A549 (cell line): Measurements from ENCODE around the gene PRR20E. TPM values are rescaled to one million over a fixed set of nuclear protein-coding genes. Genes with fewer than 3 reads are reported as not detected.

Source experiments
- ATAC-seq, 2 experiments: fragments of 200-7000 bp in 1 of 2; fragments of >200 bp in 1 of 2; cut with Nextera tagmentation in 1 of 2; cut with Tn5 transposase in 1 of 2; 3 replicates each; pipeline versions ENCODE4 v1.8.0 to v1.9.1; 2018 to 2020; ENCODE audit warnings: mild to moderate bottlenecking in 1 of 2, moderate library complexity in 1 of 2
- CTCF ChIA-PET: fragments of 300-600 bp; sonication (Branson Sonifier 250); formaldehyde crosslinking; extraction: SDS; loops from one replicate; lab custom pipeline; 2021; ENCODE audit warnings: antibody characterized with exemption, inconsistent platforms; lab: Yijun Ruan, JAX
- POLR2A ChIA-PET: fragments of 350-600 bp; formaldehyde crosslinking; extraction: SDS; loops from one replicate; lab custom pipeline; 2021; ENCODE audit warnings: antibody characterized with exemption, inconsistent platforms; lab: Yijun Ruan, JAX
- DNase-seq, 2 experiments: peaks; one replicate each; pipeline versions ENCODE4 v3.0.0 to v3.0.0-alpha.2; 2011 to 2016; ENCODE audit warnings: low read depth in 1 of 2, low spot score in 1 of 2
- FAIRE-seq: peaks from 2 replicates; lab custom pipeline; 2011; peaks lifted over from hg19 to GRCh38; lab: Jason Lieb, UNC
- H3K27ac ChIP-seq, 2 experiments: fragments of >200 bp; sonication (Bioruptor Twin); formaldehyde crosslinking; 3 replicates each; pipeline ENCODE4 v1.5.1; 2016 to 2017
- H3K4me1 ChIP-seq: fragments of >200 bp; sonication (Bioruptor Twin); formaldehyde crosslinking; 3 replicates; pipeline ENCODE4 v1.6.1; 2016
- H3K4me2 ChIP-seq: fragments of >200 bp; sonication (Bioruptor Twin); formaldehyde crosslinking; 3 replicates; pipeline ENCODE4 v1.6.1; 2016
- H3K4me3 ChIP-seq: fragments of >200 bp; sonication (Bioruptor Twin); formaldehyde crosslinking; 3 replicates; pipeline ENCODE4 v1.5.1; 2016
- H3K9me3 ChIP-seq: fragments of >200 bp; sonication (Bioruptor Twin); formaldehyde crosslinking; 3 replicates; pipeline ENCODE4 v1.6.1; 2016
- ATOH8 ChIP-seq: fragments of 250-450 bp; sonication (Bioruptor Pico); IDR thresholded peaks from 2 replicates; pipeline ENCODE4 v1.5.0; 2020; ENCODE audit warnings: low read depth, mild to moderate bottlenecking, moderate library complexity
- BCL3 ChIP-seq: fragments of >200 bp; sonication (Bioruptor Twin); formaldehyde crosslinking; IDR thresholded peaks from 3 replicates; pipeline ENCODE4 v1.6.1; 2016
- CBX2 ChIP-seq: fragments of 200-600 bp; sonication (generic); IDR thresholded peaks from 2 replicates; pipeline ENCODE4 v1.6.1; 2016; ENCODE audit warnings: low read depth, mild to moderate bottlenecking, borderline replicate concordance
- CBX8 ChIP-seq: fragments of 200-600 bp; sonication (generic); IDR thresholded peaks from 2 replicates; pipeline ENCODE4 v1.6.1; 2016
- EHF ChIP-seq: fragments of 250-450 bp; sonication (Bioruptor Pico); IDR thresholded peaks from 2 replicates; pipeline ENCODE4 v1.5.0; 2020; ENCODE audit warnings: mild to moderate bottlenecking
- ESRRA ChIP-seq: fragments of 150-350 bp; IDR thresholded peaks from 2 replicates; pipeline ENCODE4 v1.6.1; 2014; ENCODE audit warnings: mild to moderate bottlenecking, low read length, borderline replicate concordance
- FOSL2 ChIP-seq, 2 experiments: fragments of 450-650 bp in 1 of 2; fragments of >200 bp in 1 of 2; sonication (Bioruptor Twin) in 1 of 2; formaldehyde crosslinking; IDR thresholded peaks; 2 replicates each; pipeline versions ENCODE4 v1.5.0 to v1.6.1; 2016 to 2020; ENCODE audit warnings: mild to moderate bottlenecking in 1 of 2, moderate library complexity in 1 of 2
- HDAC2 ChIP-seq: fragments of 200-600 bp; sonication (generic); IDR thresholded peaks from 2 replicates; pipeline ENCODE4 v1.6.1; 2016
- HEYL ChIP-seq: fragments of 250-450 bp; sonication (Bioruptor Pico); IDR thresholded peaks from 2 replicates; pipeline ENCODE4 v1.8.0; 2021; ENCODE audit warnings: mild to moderate bottlenecking, moderate library complexity
- HOXA7 ChIP-seq: fragments of 250-450 bp; sonication (Bioruptor Pico); IDR thresholded peaks from 2 replicates; pipeline ENCODE4 v1.5.0; 2020; ENCODE audit warnings: mild to moderate bottlenecking, moderate library complexity
- JUNB ChIP-seq: fragments of >200 bp; sonication (Bioruptor Twin); formaldehyde crosslinking; IDR thresholded peaks from 2 replicates; pipeline ENCODE4 v1.6.1; 2016
- MAFK ChIP-seq: fragments of 450-650 bp; IDR thresholded peaks from 2 replicates; pipeline ENCODE4 v1.6.1; 2014; ENCODE audit not compliant: partially characterized antibody
- NFE2L2 ChIP-seq: fragments of 150-350 bp; conservative IDR thresholded peaks from 2 replicates; pipeline ENCODE4 v1.6.1; 2014; ENCODE audit warnings: low read length
- NPAS2 ChIP-seq: fragments of 250-450 bp; sonication (Bioruptor Pico); IDR thresholded peaks from 2 replicates; pipeline ENCODE4 v1.8.0; 2022; ENCODE audit warnings: mild to moderate bottlenecking, moderate library complexity, borderline replicate concordance
- POLR2A ChIP-seq: IDR thresholded peaks from 2 replicates; pipeline ENCODE4 v1.6.1; 2012; ENCODE audit warnings: mild to moderate bottlenecking, low read length
- RARB ChIP-seq: fragments of 250-450 bp; sonication (Bioruptor Pico); IDR thresholded peaks from 2 replicates; pipeline ENCODE4 v1.8.0; 2021; ENCODE audit warnings: mild to moderate bottlenecking, moderate library complexity
- RCOR1 ChIP-seq: fragments of 150-350 bp; IDR thresholded peaks from 2 replicates; pipeline ENCODE4 v1.6.1; 2014; ENCODE audit warnings: antibody characterized with exemption, low read length, low read depth
- SREBF2 ChIP-seq: fragments of 450-650 bp; IDR thresholded peaks from 2 replicates; pipeline ENCODE4 v1.6.1; 2014; ENCODE audit warnings: mild to moderate bottlenecking, moderate library complexity
- ZFP36 ChIP-seq: fragments of 450-650 bp; IDR thresholded peaks from 2 replicates; pipeline ENCODE4 v1.6.1; 2014; ENCODE audit warnings: borderline replicate concordance; ENCODE audit not compliant: partially characterized antibody
- ZNF302 ChIP-seq: fragments of 250-450 bp; sonication (Bioruptor Pico); IDR thresholded peaks from 2 replicates; pipeline ENCODE4 v1.9.0; 2021; ENCODE audit warnings: inconsistent platforms, mild to moderate bottlenecking, moderate library complexity
- WGBS: methylation state at CpG from one replicate; pipeline ENCODE4 v1.1.6; 2017; ENCODE audit errors: missing lambda C conversion rate; 5-methylcytosine and 5-hydroxymethylcytosine counted together
- polyA plus RNA-seq, 4 experiments: library from polyadenylated mRNA; depleted of rRNA in 3 of 4; stranded (reverse); fragments of >200 nt; fragmentation: RNase III in 1 of 4; extraction: RNeasy Plus Mini Kit Qiagen cat#74134 plus additional on column Dnase treatment in 1 of 4; gene quantifications; 2 replicates in 3 of 4; 3 replicates in 1 of 4; pipeline ENCODE4 v1.2.3, GENCODE V29; 2011 to 2017
- small RNA-seq, 6 experiments: library from RNA; depleted of rRNA; stranded (forward); fragments of <200 nt; gene quantifications; one replicate each; pipeline ENCODE3, GENCODE V24; 2012

The PRR20E gene
- polyA plus RNA-seq, 2 of the 4 experiments (the other 2 are of a cell fraction): not detected

- TF ChIP-seq NPAS2: no peak
These were observed 24.7 kb downstream of the PRR20E start (continued) for GRCh38 chr13:57191667-57192066.

DNA sequence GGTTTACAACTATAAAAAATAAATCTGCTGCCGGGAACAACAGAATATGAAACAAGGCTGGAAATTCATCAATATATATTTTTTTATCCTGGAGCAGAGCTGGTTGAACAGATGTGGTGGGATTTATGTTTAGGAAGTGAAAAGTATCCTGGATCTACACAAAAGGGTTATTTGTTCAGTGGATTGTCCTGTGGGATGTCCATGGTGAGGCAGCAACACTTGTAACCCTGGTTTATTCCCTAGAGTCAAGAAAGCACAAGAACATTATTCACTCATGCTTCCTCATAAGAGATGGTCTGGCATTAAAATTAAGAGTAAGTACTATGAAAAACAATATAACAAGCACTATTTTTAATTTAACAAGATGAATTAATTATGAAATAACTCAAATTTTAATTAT is 46.0 kb downstream of the PRR20E start:
- TF ChIP-seq MAFK: no peak
- TF ChIP-seq POLR2A: no peak
- no peak for TF ChIP-seq EHF
- TF ChIP-seq ZNF302 (CRISPR knock-in tag): no peak
- TF ChIP-seq ZFP36: no peak
- TF ChIP-seq RARB: no peak
- TF ChIP-seq BCL3: no peak
- TF ChIP-seq SREBF2: no peak
- no peak for TF ChIP-seq NFE2L2
- no peak for TF ChIP-seq FOSL2 (IDR thresholded peaks at IDR 0.05)
- TF ChIP-seq FOSL2 (CRISPR knock-in tag; IDR thresholded peaks at IDR 0.05): no peak
- no peak for TF ChIP-seq RCOR1
- TF ChIP-seq ESRRA: no peak
- no peak for TF ChIP-seq ATOH8 (CRISPR knock-in tag)
- TF ChIP-seq HDAC2: no peak
- TF ChIP-seq HOXA7: no peak
- no peak for TF ChIP-seq JUNB
- TF ChIP-seq CBX8: no peak
- no peak for TF ChIP-seq CBX2
- TF ChIP-seq HEYL (CRISPR knock-in tag): no peak
- TF ChIP-seq, all 56 proteins: peak for 0
- FAIRE-seq (no peak), DNase-seq (no peak), ATAC-seq (no peak)
- WGBS: 43% methylated on average over 1 of the region's 1 CpG
- no peak overlapping the region for H3K4me2 ChIP-seq
- ChIA-PET POLR2A (no interaction called here), CTCF (no interaction called here)
- H3K27ac ChIP-seq: no peak overlapping the region
- no peak overlapping the region for H3K4me3 ChIP-seq
- no peaks in the 10 kb centered on the region for H3K9me3 ChIP-seq
- no peaks in the 10 kb centered on the region for H3K4me1 ChIP-seq

Small RNA genes within 50 kb of the gene (small RNA-seq; reads per million reads assigned to genes)
- 0 reads per million in 6 experiments for gene PRR20FP

Other genes starting within 250 kb of the PRR20E start
- not detected in 2 replicates for gene PRR20A, start 26.3 kb upstream of the PRR20E start, polyA plus RNA-seq (2011; rRNA removed)
- gene PRR20A, start 26.3 kb upstream of the PRR20E start, polyA plus RNA-seq (2017; fragmentation: RNase III; extraction: RNeasy Plus Mini Kit Qiagen cat#74134 plus additional on column Dnase treatment): not detected in 3 replicates
- not detected in 2 replicates for gene PRR20B, start 19.7 kb upstream of the PRR20E start, polyA plus RNA-seq (2011; rRNA removed)
- not detected in 3 replicates for gene PRR20B, start 19.7 kb upstream of the PRR20E start, polyA plus RNA-seq (2017; fragmentation: RNase III; extraction: RNeasy Plus Mini Kit Qiagen cat#74134 plus additional on column Dnase treatment)
- not detected in 2 replicates for gene PRR20C, start 13.1 kb upstream of the PRR20E start, polyA plus RNA-seq (2011; rRNA removed)
- gene PRR20C, start 13.1 kb upstream of the PRR20E start, polyA plus RNA-seq (2017; fragmentation: RNase III; extraction: RNeasy Plus Mini Kit Qiagen cat#74134 plus additional on column Dnase treatment): not detected in 3 replicates
- not detected in 2 replicates for gene PRR20D, start 6.6 kb upstream of the PRR20E start, polyA plus RNA-seq (2011; rRNA removed)
- gene PRR20D, start 6.6 kb upstream of the PRR20E start, polyA plus RNA-seq (2017; fragmentation: RNase III; extraction: RNeasy Plus Mini Kit Qiagen cat#74134 plus additional on column Dnase treatment): not detected in 3 replicates